Esophagus muscularis mucosa (tissue), 4 donors: ENCODE results near the gene CDC20B. TPM values are rescaled to one million over a fixed set of nuclear protein-coding genes. Genes with fewer than 3 reads are reported as not detected.
"Not testable (repeated sequence)": the region's sequence is repeated elsewhere in the genome, so short reads cannot be mapped to it uniquely, and the experiment has no call there.

ENCODE experiments used
- DNase-seq: peaks from one replicate; pipeline ENCODE4 v3.0.0-alpha.2; 2017; ENCODE audit errors: extremely low spot score
- H3K27ac ChIP-seq, 4 donors: fragments of 200-600 bp; sonication (generic); replicated peaks in 1 of 4; 1 replicate in 3 of 4; 2 replicates in 1 of 4; pipeline ENCODE4 v1.5.1; 2016 to 2019; ENCODE audit warnings: mild to moderate bottlenecking in 1 of 4
- H3K27me3 ChIP-seq, 4 donors: fragments of 200-600 bp; sonication (generic); one replicate each; pipeline versions ENCODE4 v1.5.1 to v1.6.0; 2016 to 2019
- H3K36me3 ChIP-seq, 4 donors: fragments of 200-600 bp; sonication (generic); one replicate each; pipeline ENCODE4 v1.5.1; 2016 to 2019
- H3K4me1 ChIP-seq, 4 donors: fragments of 200-600 bp; sonication (generic); one replicate each; pipeline ENCODE4 v1.5.1; 2016 to 2019
- H3K4me3 ChIP-seq, 4 donors: fragments of 200-600 bp; sonication (generic); 1 replicate in 2 of 4; 2 replicates in 2 of 4; pipeline ENCODE4 v1.5.1; 2016 to 2019; ENCODE audit warnings: mild to moderate bottlenecking in 4 of 4, moderate library complexity in 1 of 4
- H3K9me3 ChIP-seq, 4 donors: fragments of 200-600 bp; sonication (generic); 1 replicate in 3 of 4; 2 replicates in 1 of 4; pipeline ENCODE4 v1.5.1; 2016 to 2019
- CTCF ChIP-seq, 3 experiments: fragments of 200-600 bp in 2 of 3; fragments of 450-650 bp in 1 of 3; sonication (generic) in 2 of 3; IDR thresholded peaks; one replicate each; pipeline ENCODE4 v1.5.1; 2017 to 2019; ENCODE audit warnings: antibody characterized with exemption in 3 of 3, mild to moderate bottlenecking in 2 of 3, moderate library complexity in 1 of 3
- EP300 ChIP-seq: sonication (generic); formaldehyde crosslinking; IDR thresholded peaks from one replicate; pipeline ENCODE4 v1.6.1; 2017; ENCODE audit warnings: antibody characterized with exemption
- POLR2A ChIP-seq: fragments of 450-650 bp; IDR thresholded peaks from one replicate; pipeline ENCODE4 v1.6.1; 2017; ENCODE audit warnings: antibody characterized with exemption, moderate library complexity, mild to moderate bottlenecking, low read depth
- POLR2AphosphoS5 ChIP-seq, 2 donors: sonication (generic); formaldehyde crosslinking; IDR thresholded peaks; one replicate each; pipeline ENCODE4 v1.6.1; 2017; ENCODE audit warnings: antibody characterized with exemption in 2 of 2
- WGBS: methylation state at CpG from one replicate; pipeline ENCODE4 v1.1.5; 2018; 5-methylcytosine and 5-hydroxymethylcytosine counted together
- intact Hi-C: fragments of 100-400 bp; cut with DNase I; formaldehyde crosslinking; loops from one replicate; pipeline ENCODE4 v1.15.1; 2023
- total RNA-seq, 4 donors: library from RNA; depleted of rRNA; stranded (reverse); fragments of >200 nt; gene quantifications; one replicate each; pipeline versions ENCODE4 v1.1.0 to v1.2.1, GENCODE V29; 2016

The CDC20B gene
- total RNA-seq, 4 donors from 2014 or later: not detected

- WGBS: 75% methylated on average over 5 of the region's 5 CpGs
- H3K9me3 ChIP-seq: peaks cover 0 to 5% (median 0%) of the 10 kb centered on the region in 4 donors
- no peaks in the 10 kb centered on the region for H3K36me3 ChIP-seq
- intact Hi-C loops: no loop called here
- H3K4me1 ChIP-seq: no peaks in the 10 kb centered on the region
- TF ChIP-seq CTCF (IDR thresholded peaks at IDR 0.05) (no peak), POLR2A (no peak)
- no peak overlapping the region for H3K27ac ChIP-seq
- H3K4me3 ChIP-seq: no peak overlapping the region
- no peaks in the 10 kb centered on the region for H3K27me3 ChIP-seq
- DNase-seq: no peak
These were observed 71.3 kb downstream of the CDC20B start for GRCh38 chr5:55101556-55102276.

DNA sequence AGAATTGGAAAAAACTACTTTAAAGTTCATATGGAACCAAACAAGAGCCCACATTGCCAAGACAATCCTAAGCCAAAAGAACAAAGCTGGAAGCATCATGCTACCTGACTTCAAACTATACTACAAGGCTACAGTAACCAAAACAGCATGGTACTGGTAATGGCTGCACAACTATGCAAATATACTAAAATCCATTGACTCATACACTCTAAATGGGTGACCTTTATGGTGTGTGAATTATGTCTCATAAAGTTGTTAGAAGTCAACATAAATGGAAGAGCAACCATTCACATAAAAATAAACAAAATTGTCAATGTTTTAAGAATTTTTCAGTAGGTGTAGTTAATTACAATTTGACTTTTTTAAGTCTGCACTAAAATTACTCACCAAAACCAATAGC lies 71.8 kb downstream of the CDC20B start:
- H3K27me3 ChIP-seq, H3K4me1 ChIP-seq, H3K9me3 ChIP-seq, intact Hi-C loops, H3K27ac ChIP-seq, H3K4me3 ChIP-seq, DNase-seq, H3K36me3 ChIP-seq: not testable (repeated sequence)

- Histone ChIP-seq H3K27me3 (no peaks in the 10 kb centered on the region), H3K4me3 (no peak overlapping the region), H3K36me3 (no peaks in the 10 kb centered on the region), H3K27ac (no peak overlapping the region), H3K4me1 (no peaks in the 10 kb centered on the region), H3K9me3 (peaks cover 0 to 5% (median 0%) of the 10 kb centered on the region in 4 donors)
- TF ChIP-seq CTCF (IDR thresholded peaks at IDR 0.05) (no peak), EP300 (no peak), POLR2A (no peak), POLR2AphosphoS5 (IDR thresholded peaks at IDR 0.05) (no peak)
- intact Hi-C loops: no loop called here
- WGBS: 84% methylated on average over 4 of the region's 6 CpGs
- no peak for DNase-seq
These were observed 76.1 kb downstream of the CDC20B start for GRCh38 chr5:55096861-55097260.

- H3K36me3 ChIP-seq: no peaks in the 10 kb centered on the region
- H3K27ac ChIP-seq: no peak overlapping the region
- H3K9me3 ChIP-seq: peaks cover 0 to 1% (median 0%) of the 10 kb centered on the region in 4 donors
- H3K27me3 ChIP-seq: no peaks in the 10 kb centered on the region
- H3K4me3 ChIP-seq: no peak overlapping the region
- DNase-seq: no peak
- 90% methylated on average over 3 of the region's 3 CpGs for WGBS
- intact Hi-C loops: no loop called here
- H3K4me1 ChIP-seq: no peaks in the 10 kb centered on the region
- TF ChIP-seq CTCF (IDR thresholded peaks at IDR 0.05): no peak
- TF ChIP-seq EP300: no peak
- no peak for TF ChIP-seq POLR2A
- no peak for TF ChIP-seq POLR2AphosphoS5 (IDR thresholded peaks at IDR 0.05)
These were observed 76.8 kb downstream of the CDC20B start for GRCh38 chr5:55096182-55096581.

GRCh38 chr5:55091011-55091410 lies 82.0 kb downstream of the CDC20B start:
- WGBS: 86% methylated on average over 6 of the region's 6 CpGs
- H3K4me1 ChIP-seq, H3K4me3 ChIP-seq, H3K27ac ChIP-seq, H3K36me3 ChIP-seq, H3K9me3 ChIP-seq, intact Hi-C loops, H3K27me3 ChIP-seq: not testable (repeated sequence)
- DNase-seq: peak; percentile 2

DNA sequence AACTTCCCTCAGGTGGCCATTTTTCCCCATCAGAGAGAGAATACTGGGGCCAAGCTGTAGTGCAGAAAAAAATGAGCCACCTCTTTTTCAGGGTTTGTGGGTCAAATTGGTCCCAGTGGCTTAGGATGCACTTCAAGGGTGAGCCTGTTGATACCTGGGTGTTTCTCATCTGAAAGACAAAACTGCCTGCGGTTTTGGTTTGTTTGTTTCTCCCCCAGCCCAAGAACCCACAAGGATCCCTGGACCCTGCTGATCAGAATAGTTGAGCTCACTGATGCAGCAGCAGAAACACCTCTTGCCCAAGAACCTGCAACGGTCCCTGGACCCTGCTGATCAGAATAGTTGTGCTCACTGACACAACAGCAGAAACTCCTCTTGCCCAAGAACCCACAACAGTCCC lies 83.7 kb downstream of the CDC20B start:
- H3K27me3 ChIP-seq, DNase-seq, intact Hi-C loops, H3K9me3 ChIP-seq, H3K4me3 ChIP-seq, H3K36me3 ChIP-seq, H3K4me1 ChIP-seq, H3K27ac ChIP-seq: not testable (repeated sequence)
- WGBS: 100% methylated on average over 1 of the region's 2 CpGs
